SK-N-SH (cell line): ENCODE results near the gene RASSF3. TPM values are rescaled to one million over a fixed set of nuclear protein-coding genes. Genes with fewer than 3 reads are reported as not detected.

Experiments used
- CTCF ChIA-PET: fragments of 300-600, 350-600 bp; formaldehyde crosslinking; extraction: SDS; loops from one replicate; lab custom pipeline; 2021; lab: Yijun Ruan, JAX
- POLR2A ChIA-PET: fragments of 350-600 bp; sonication (Branson Sonifier 250); formaldehyde crosslinking; extraction: SDS; loops from one replicate; lab custom pipeline; 2020; ENCODE audit warnings: antibody characterized with exemption, inconsistent platforms; lab: Yijun Ruan, JAX
- DNase-seq: peaks from one replicate; pipeline ENCODE4 v3.0.0; 2012
- H2AFZ ChIP-seq: fragments of 200-600 bp; sonication (generic); 2 replicates; pipeline ENCODE4 v1.8.1; 2016; ENCODE audit warnings: antibody characterized with exemption, mild to moderate bottlenecking, low read depth
- H3F3A ChIP-seq: fragments of 200-600 bp; sonication (generic); replicated peaks from 2 replicates; pipeline ENCODE3; 2016; ENCODE audit warnings: antibody characterized with exemption, mild to moderate bottlenecking; ENCODE audit not compliant: insufficient read depth
- H3K27ac ChIP-seq, 2 experiments: fragments of 200-500 bp in 1 of 2; fragments of 200-600 bp in 1 of 2; sonication (Bioruptor generic) in 1 of 2; sonication (generic), shearing (Covaris generic) in 1 of 2; 2 replicates each; pipeline versions ENCODE4 v1.5.1 to v1.6.1; 2014 to 2016; ENCODE audit warnings: low read depth in 2 of 2, inconsistent platforms in 1 of 2, low read length in 1 of 2, mild to moderate bottlenecking in 1 of 2, mixed read lengths in 1 of 2
- H3K27me3 ChIP-seq: fragments of 200-600 bp; sonication (generic), shearing (Covaris generic); 2 replicates; pipeline ENCODE4 v1.6.1; 2016; ENCODE audit warnings: mixed run types; ENCODE audit not compliant: insufficient read depth
- H3K36me3 ChIP-seq, 2 experiments: fragments of 200-500 bp in 1 of 2; fragments of 200-600 bp in 1 of 2; sonication (Bioruptor generic) in 1 of 2; sonication (generic) in 1 of 2; replicated peaks in 1 of 2; 2 replicates each; pipeline versions ENCODE3 to v1.5.1; 2014 to 2016; ENCODE audit warnings: low read length in 1 of 2, mild to moderate bottlenecking in 1 of 2; ENCODE audit not compliant: insufficient read depth in 2 of 2, control insufficient read depth in 1 of 2
- H3K4me1 ChIP-seq, 2 experiments: fragments of 200-500 bp in 1 of 2; fragments of 200-600 bp in 1 of 2; sonication (Bioruptor generic) in 1 of 2; sonication (generic), shearing (Covaris generic) in 1 of 2; 2 replicates each; pipeline versions ENCODE4 v1.5.1 to v1.6.1; 2014 to 2016; ENCODE audit warnings: low read depth in 1 of 2, low read length in 1 of 2, mixed run types in 1 of 2; ENCODE audit not compliant: insufficient read depth in 2 of 2, control insufficient read depth in 1 of 2
- H3K4me2 ChIP-seq: fragments of 200-600 bp; sonication (generic), shearing (Covaris generic); 2 replicates; pipeline ENCODE4 v1.6.1; 2017; ENCODE audit warnings: mixed run types
- H3K4me3 ChIP-seq, 2 experiments: fragments of 200-500 bp in 1 of 2; fragments of 200-600 bp in 1 of 2; sonication (Bioruptor generic) in 1 of 2; sonication (generic), shearing (Covaris generic) in 1 of 2; 2 replicates each; pipeline versions ENCODE4 v1.5.1 to v1.8.1; 2014 to 2016; ENCODE audit warnings: low read depth in 2 of 2, inconsistent platforms in 1 of 2, low read length in 1 of 2, mild to moderate bottlenecking in 1 of 2, mixed read lengths in 1 of 2, moderate library complexity in 1 of 2
- H3K79me2 ChIP-seq: fragments of 200-600 bp; sonication (generic); 2 replicates; pipeline ENCODE4 v1.8.1; 2017; ENCODE audit warnings: mild to moderate bottlenecking; ENCODE audit not compliant: insufficient read depth
- H3K9ac ChIP-seq: fragments of 200-600 bp; sonication (generic); 2 replicates; pipeline ENCODE4 v1.6.1; 2017; ENCODE audit warnings: mixed run types
- H3K9me2 ChIP-seq: fragments of 200-600 bp; sonication (generic); 2 replicates; pipeline ENCODE4 v1.6.1; 2017; ENCODE audit warnings: mixed run types
- H3K9me3 ChIP-seq: fragments of 200-600 bp; sonication (generic); 2 replicates; pipeline ENCODE4 v1.6.1; 2017; ENCODE audit warnings: mixed run types, mild to moderate bottlenecking, moderate library complexity
- H4K20me1 ChIP-seq: fragments of 200-600 bp; sonication (generic); 2 replicates; pipeline ENCODE4 v1.6.1; 2017; ENCODE audit warnings: mild to moderate bottlenecking, mixed run types; ENCODE audit not compliant: insufficient read depth
- ELF1 ChIP-seq: IDR thresholded peaks from 2 replicates; pipeline ENCODE4 v1.4.0; 2012
- FOSL2 ChIP-seq: IDR thresholded peaks from 2 replicates; pipeline ENCODE4 v1.4.0; 2012; ENCODE audit warnings: low read depth, mild to moderate bottlenecking, moderate library complexity, borderline replicate concordance
- FOXJ3 ChIP-seq: sonication (generic); formaldehyde crosslinking; IDR thresholded peaks from 2 replicates; pipeline ENCODE4 v1.5.1; 2020; ENCODE audit warnings: mild to moderate bottlenecking, missing genetic modification reagents
- FOXM1 ChIP-seq: IDR thresholded peaks from 2 replicates; pipeline ENCODE4 v1.4.0; 2012; ENCODE audit warnings: low read depth, mild to moderate bottlenecking
- GABPA ChIP-seq: IDR thresholded peaks from 2 replicates; pipeline ENCODE4 v1.4.0; 2012; ENCODE audit warnings: low read depth, mild to moderate bottlenecking
- GATA2 ChIP-seq: sonication (generic); formaldehyde crosslinking; IDR thresholded peaks from 2 replicates; pipeline ENCODE4 v1.5.0; 2020; ENCODE audit warnings: mild to moderate bottlenecking, missing genetic modification reagents
- MEF2A ChIP-seq: IDR thresholded peaks from 2 replicates; pipeline ENCODE4 v1.4.0; 2012; ENCODE audit warnings: low read depth, borderline replicate concordance
- MXI1 ChIP-seq: IDR thresholded peaks from 2 replicates; pipeline ENCODE4 v1.6.1; 2012; ENCODE audit warnings: mild to moderate bottlenecking, low read depth, low read length, improper control_type of control experiment
- NFIC ChIP-seq: IDR thresholded peaks from 2 replicates; pipeline ENCODE4 v1.4.0; 2012; ENCODE audit warnings: borderline replicate concordance
- NRF1 ChIP-seq: IDR thresholded peaks from 2 replicates; pipeline ENCODE4 v1.6.1; 2012; ENCODE audit warnings: low read depth, mild to moderate bottlenecking, low read length
- POLR2AphosphoS5 ChIP-seq: IDR thresholded peaks from 2 replicates; pipeline ENCODE4 v1.6.1; 2012; ENCODE audit warnings: low read depth, low read length
- SIN3A ChIP-seq: IDR thresholded peaks from 2 replicates; pipeline ENCODE4 v1.6.1; 2012; ENCODE audit warnings: low read depth, mild to moderate bottlenecking, low read length, moderate library complexity, borderline replicate concordance
- SMC3 ChIP-seq: IDR thresholded peaks from 2 replicates; pipeline ENCODE4 v1.6.1; 2012; ENCODE audit warnings: low read depth, low read length, improper control_type of control experiment
- TAF1 ChIP-seq: IDR thresholded peaks from 2 replicates; pipeline ENCODE4 v1.6.1; 2012; ENCODE audit warnings: low read depth, mild to moderate bottlenecking, low read length, moderate library complexity, borderline replicate concordance
- TCF12 ChIP-seq: IDR thresholded peaks from 2 replicates; pipeline ENCODE4 v1.4.0; 2012
- TEAD4 ChIP-seq: IDR thresholded peaks from 2 replicates; pipeline ENCODE4 v1.4.0; 2012; ENCODE audit warnings: mild to moderate bottlenecking, borderline replicate concordance; ENCODE audit not compliant: insufficient read depth
- ZBTB33 ChIP-seq: IDR thresholded peaks from 2 replicates; pipeline ENCODE4 v1.4.0; 2012; ENCODE audit warnings: low read depth, borderline replicate concordance
- WGBS: methylation state at CpG from one replicate; pipeline ENCODE4 v1.1.6; 2017; ENCODE audit warnings: low lambda C conversion rate; 5-methylcytosine and 5-hydroxymethylcytosine counted together
- polyA plus RNA-seq, 3 experiments: library from polyadenylated mRNA; depleted of rRNA; stranded (reverse); fragments of >200 nt; gene quantifications; 2 replicates each; pipeline ENCODE4 v1.2.3, GENCODE V29; 2012
- TF ChIP-seq, protein P1 (sequence below): IDR thresholded peaks from 2 replicates; pipeline ENCODE4; 2012

The RASSF3 gene
- 11.1 and 15.0 TPM in 2 replicates for polyA plus RNA-seq (2012; rRNA removed)
- polyA plus RNA-seq (2012; cell fraction: cytosol; rRNA removed): 10.6 and 12.3 TPM in 2 replicates
- polyA plus RNA-seq (2012; cell fraction: nucleus; rRNA removed): 6.8 and 7.0 TPM in 2 replicates

DNA sequence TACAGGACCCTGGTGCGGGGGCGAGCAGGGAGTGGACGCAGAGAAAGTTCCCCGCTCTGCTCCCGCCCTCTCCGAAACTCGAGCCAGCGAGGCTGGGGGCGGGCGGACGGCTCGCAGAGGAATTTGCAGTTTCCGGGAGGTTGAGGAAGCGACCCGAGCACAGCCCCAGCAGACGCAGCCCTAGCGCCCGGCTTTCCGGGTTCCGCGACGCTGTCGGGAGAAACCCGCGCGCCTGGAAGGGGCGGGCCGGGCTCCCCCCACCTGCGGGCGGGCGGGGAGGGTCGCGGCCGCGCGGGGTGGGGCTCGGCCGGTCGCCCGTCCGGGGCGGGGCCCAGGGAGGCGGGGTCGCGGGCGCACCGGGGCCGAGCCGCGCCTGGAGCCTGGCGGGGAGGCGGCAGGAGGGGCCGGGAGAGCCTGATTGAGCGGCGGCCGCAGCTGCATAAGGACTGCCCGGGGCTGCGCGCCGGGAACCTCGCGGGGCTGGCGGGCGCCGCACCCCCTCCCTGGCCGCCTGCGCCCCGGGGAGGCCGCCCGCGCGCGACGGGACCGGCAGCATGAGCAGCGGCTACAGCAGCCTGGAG is at the start of gene RASSF3:
RASSF3 (plus strand) TSS at position 417 of the 581 bp plus-strand sequence; CDS start at position 555, 138 bp downstream.
- Histone ChIP-seq H3K27me3 (no peaks in the 10 kb centered on the region), H4K20me1 (no peaks in the 10 kb centered on the region), H3K4me3 (peak within 1 kb of the TSS; percentile 74 to 91), H3K79me2 (peaks cover 43% of the 10 kb centered on the region), H3K36me3 (peaks cover 0 to 8% of the 10 kb centered on the region in 2 experiments), H3K4me1 (peaks cover 7 to 10% of the 10 kb centered on the region in 2 experiments; a peak in 3 of 4 replicates), H3K9me3 (no peaks in the 10 kb centered on the region), H3K4me2 (peak within 1 kb of the TSS; percentile 97), H3F3A (peaks cover 18% of the 10 kb centered on the region), H3K27ac (peak within 1 kb of the TSS; percentile 73 to 87), H2AFZ (peak within 1 kb of the TSS; percentile 84), H3K9me2 (no peaks in the 10 kb centered on the region), H3K9ac (peak within 1 kb of the TSS; percentile 81)
- WGBS: 0% methylated on average over 14 of the region's 76 CpGs
- peak; percentile 94 for DNase-seq
- POLR2A ChIA-PET: interaction anchor here (0.9 to 1.7 kb wide), 5 partner anchors 15 to 72 kb away, joined by 3 to 5 read pairs (median 3); no protein-coding TSS in a partner anchor
- CTCF ChIA-PET: interaction anchor here (0.9 to 4.7 kb wide), 9 partner anchors 8 to 87 kb away, joined by 4 to 25 read pairs (median 11); no protein-coding TSS in a partner anchor
- TF ChIP-seq TAF1 (no peak; the same call in 1 of the 2 replicates), MEF2A (no peak), GATA2 (CRISPR knock-in tag) (no peak), NRF1 (no peak), GABPA (peak; percentile 60), FOSL2 (no peak), MXI1 (no peak), FOXM1 (peak; percentile 4; the same call in 1 of the 2 replicates), SMC3 (no peak), SIN3A (0 out of 2 replicates have a peak, but pooled peaks have one; percentile 37), TCF12 (no peak; the same call in 1 of the 2 replicates), NFIC (no peak), ELF1 (peak; percentile 66; the same call in 1 of the 2 replicates), TEAD4 (no peak), ZBTB33 (no peak), POLR2AphosphoS5 (peak; percentile 36; the same call in 1 of the 2 replicates), FOXJ3 (CRISPR knock-in tag) (no peak)
- TF ChIP-seq, protein P1, sequence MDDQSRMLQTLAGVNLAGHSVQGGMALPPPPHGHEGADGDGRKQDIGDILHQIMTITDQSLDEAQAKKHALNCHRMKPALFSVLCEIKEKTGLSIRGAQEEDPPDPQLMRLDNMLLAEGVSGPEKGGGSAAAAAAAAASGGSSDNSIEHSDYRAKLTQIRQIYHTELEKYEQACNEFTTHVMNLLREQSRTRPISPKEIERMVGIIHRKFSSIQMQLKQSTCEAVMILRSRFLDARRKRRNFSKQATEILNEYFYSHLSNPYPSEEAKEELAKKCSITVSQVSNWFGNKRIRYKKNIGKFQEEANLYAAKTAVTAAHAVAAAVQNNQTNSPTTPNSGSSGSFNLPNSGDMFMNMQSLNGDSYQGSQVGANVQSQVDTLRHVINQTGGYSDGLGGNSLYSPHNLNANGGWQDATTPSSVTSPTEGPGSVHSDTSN: no peak
- TF ChIP-seq, all 33 proteins: peak for 5
